Measurements from ENCODE around the gene FAM193B.
A peak's percentile ranks its signal among the peaks of the same experiment; 100 is the strongest.

FAM193B gene

GRCh38 chr5:177520916-177521513, 33.3 kb downstream of the FAM193B start:
- TF ChIP-seq TAF1 (IDR thresholded peaks at IDR 0.05; ENCODE audit: borderline replicate concordance, low read depth, low read length) (no peak), POLR2A (IDR thresholded peaks at IDR 0.05; ENCODE audit: low read depth, low read length) (no peak), POLR2AphosphoS5 (IDR thresholded peaks at IDR 0.05; ENCODE audit: low read depth, low read length) (no peak)
- FAIRE-seq = no peak
- DNase-seq (ENCODE audit: insufficient read length) = no peak

GRCh38 chr5:177520271-177520670, 34.1 kb downstream of the FAM193B start:
- DNase-seq (ENCODE audit: insufficient read length) (no peak), FAIRE-seq (no peak)
- TF ChIP-seq TAF1 (IDR thresholded peaks at IDR 0.05; ENCODE audit: borderline replicate concordance, low read depth, low read length) (no peak), POLR2A (IDR thresholded peaks at IDR 0.05; ENCODE audit: low read depth, low read length) (no peak), POLR2AphosphoS5 (IDR thresholded peaks at IDR 0.05; ENCODE audit: low read depth, low read length) (no peak)

GRCh38 chr5:177519463-177520235, 34.7 kb downstream of the FAM193B start:
- no peak for DNase-seq (ENCODE audit: insufficient read length)
- TF ChIP-seq POLR2A (IDR thresholded peaks at IDR 0.05; ENCODE audit: low read depth, low read length) (no peak), TAF1 (IDR thresholded peaks at IDR 0.05; ENCODE audit: borderline replicate concordance, low read depth, low read length) (no peak), POLR2AphosphoS5 (IDR thresholded peaks at IDR 0.05; ENCODE audit: low read depth, low read length) (no peak)
- FAIRE-seq = no peak

GRCh38 chr5:177516601-177517568, 37.5 kb downstream of the FAM193B start, which contains the start of gene DDX41:
Gene DDX41, minus strand, starts transcription at chr5:177516961. Its CDS starts 16 bp downstream, at chr5:177516945.
- peak; percentile 80 for TF ChIP-seq POLR2AphosphoS5 (IDR thresholded peaks at IDR 0.05; ENCODE audit: low read depth, low read length)
- peak; percentile 89 for TF ChIP-seq POLR2A (IDR thresholded peaks at IDR 0.05; ENCODE audit: low read depth, low read length)
- peak; percentile 69 for TF ChIP-seq TAF1 (IDR thresholded peaks at IDR 0.05; ENCODE audit: borderline replicate concordance, low read depth, low read length)
- peak; percentile 99 for DNase-seq (ENCODE audit: insufficient read length)
- peak; percentile 100 for FAIRE-seq

GRCh38 chr5:177515580-177515979, 38.8 kb downstream of the FAM193B start:
- DNase-seq (ENCODE audit: insufficient read length) (no peak), FAIRE-seq (no peak)
- TF ChIP-seq TAF1 (IDR thresholded peaks at IDR 0.05; ENCODE audit: borderline replicate concordance, low read depth, low read length) (no peak), POLR2A (IDR thresholded peaks at IDR 0.05; ENCODE audit: low read depth, low read length) (no peak), POLR2AphosphoS5 (IDR thresholded peaks at IDR 0.05; ENCODE audit: low read depth, low read length) (no peak)

GRCh38 chr5:177514541-177514940, 39.8 kb downstream of the FAM193B start:
- FAIRE-seq (no peak), DNase-seq (ENCODE audit: insufficient read length) (no peak)
- TF ChIP-seq POLR2A (IDR thresholded peaks at IDR 0.05; ENCODE audit: low read depth, low read length) = no peak
- TF ChIP-seq POLR2AphosphoS5 (IDR thresholded peaks at IDR 0.05; ENCODE audit: low read depth, low read length) = no peak
- no peak for TF ChIP-seq TAF1 (IDR thresholded peaks at IDR 0.05; ENCODE audit: borderline replicate concordance, low read depth, low read length)

GRCh38 chr5:177513500-177513899, 40.9 kb downstream of the FAM193B start:
- FAIRE-seq = no peak
- no peak for TF ChIP-seq POLR2A (IDR thresholded peaks at IDR 0.05; ENCODE audit: low read depth, low read length)
- TF ChIP-seq POLR2AphosphoS5 (IDR thresholded peaks at IDR 0.05; ENCODE audit: low read depth, low read length) = no peak
- no peak for TF ChIP-seq TAF1 (IDR thresholded peaks at IDR 0.05; ENCODE audit: borderline replicate concordance, low read depth, low read length)
- no peak for DNase-seq (ENCODE audit: insufficient read length)

- FAIRE-seq (no peak), DNase-seq (ENCODE audit: insufficient read length) (no peak)
- TF ChIP-seq POLR2A (IDR thresholded peaks at IDR 0.05; ENCODE audit: low read depth, low read length) (no peak), TAF1 (IDR thresholded peaks at IDR 0.05; ENCODE audit: borderline replicate concordance, low read depth, low read length) (no peak), POLR2AphosphoS5 (IDR thresholded peaks at IDR 0.05; ENCODE audit: low read depth, low read length) (no peak)
Observed at GRCh38 chr5:177512736-177513380, 41.5 kb downstream of the FAM193B start.

- TF ChIP-seq TAF1 (IDR thresholded peaks at IDR 0.05; ENCODE audit: borderline replicate concordance, low read depth, low read length) = no peak
- FAIRE-seq = peak; percentile 14
- DNase-seq (ENCODE audit: insufficient read length) = no peak
Observed at GRCh38 chr5:177511796-177512675, 42.3 kb downstream of the FAM193B start.

- DNase-seq (ENCODE audit: insufficient read length) (no peak), FAIRE-seq (no peak)
- TF ChIP-seq POLR2AphosphoS5 (IDR thresholded peaks at IDR 0.05; ENCODE audit: low read depth, low read length) = no peak
- TF ChIP-seq TAF1 (IDR thresholded peaks at IDR 0.05; ENCODE audit: borderline replicate concordance, low read depth, low read length) = no peak
- TF ChIP-seq POLR2A (IDR thresholded peaks at IDR 0.05; ENCODE audit: low read depth, low read length) = no peak
Observed at GRCh38 chr5:177511181-177511580, 43.2 kb downstream of the FAM193B start.
